ENCODE data around the gene AMBRA1.

GRCh38 chr11:46387456-46387855, 206.4 kb downstream of the AMBRA1 start:
- TF ChIP-seq CTCF (IDR thresholded peaks at IDR 0.05) (no peak), POLR2AphosphoS5 (IDR thresholded peaks at IDR 0.05) (no peak)

Measured in breast epithelium (tissue), 3 donors.